Measurements from ENCODE around the gene ALS2. TPM values are rescaled to one million over a fixed set of nuclear protein-coding genes. Genes with fewer than 3 reads are reported as not detected.

ALS2 gene
- total RNA-seq, 2 donors from 2014 or later, result 14.8 to 16.3 TPM

- Histone ChIP-seq H3K36me3 (no peaks in the 10 kb centered on the region), H3K4me1 (replicated peaks) (no peaks in the 10 kb centered on the region), H3K4me3 (no peak overlapping the region), H3K9me3 (no peaks in the 10 kb centered on the region), H3K27me3 (replicated peaks; ENCODE audit: insufficient read depth) (no peaks in the 10 kb centered on the region), H3K27ac (no peak overlapping the region)
- TF ChIP-seq POLR2AphosphoS5 (IDR thresholded peaks at IDR 0.05) (no peak), CTCF (IDR thresholded peaks at IDR 0.05) (no peak), POLR2A (IDR thresholded peaks at IDR 0.05) (no peak)
- WGBS, result 98% methylated on average over 1 of the region's 1 CpG
- DNase-seq (ENCODE audit: low spot score), result no peak
- intact Hi-C loops (cut with DNase I), result no loop called here
These were observed 21.2 kb downstream of the ALS2 start for GRCh38 chr2:201759567-201759966.

- intact Hi-C loops (cut with DNase I), result no loop called here
- H3K4me3 ChIP-seq, result no peak overlapping the region
- TF ChIP-seq POLR2A (IDR thresholded peaks at IDR 0.05) (no peak), CTCF (IDR thresholded peaks at IDR 0.05) (no peak), POLR2AphosphoS5 (IDR thresholded peaks at IDR 0.05) (no peak)
- no peak for DNase-seq (ENCODE audit: low spot score)
- no peaks in the 10 kb centered on the region for H3K9me3 ChIP-seq
- no peak overlapping the region for H3K27ac ChIP-seq
- no peaks in the 10 kb centered on the region for H3K27me3 ChIP-seq (replicated peaks; ENCODE audit: insufficient read depth)
- H3K36me3 ChIP-seq, result no peaks in the 10 kb centered on the region
- no peaks in the 10 kb centered on the region for H3K4me1 ChIP-seq (replicated peaks)
- WGBS, result 69% methylated on average over 3 of the region's 3 CpGs
These were observed 21.9 kb downstream of the ALS2 start for GRCh38 chr2:201758873-201759272.

- H3K27ac ChIP-seq, result no peak overlapping the region
- intact Hi-C loops (cut with DNase I), result no loop called here
- no peak for DNase-seq (ENCODE audit: low spot score)
- WGBS, result 0% methylated on average over 1 of the region's 1 CpG
- H3K9me3 ChIP-seq, result no peaks in the 10 kb centered on the region
- no peaks in the 10 kb centered on the region for H3K4me1 ChIP-seq (replicated peaks)
- H3K36me3 ChIP-seq, result no peaks in the 10 kb centered on the region
- TF ChIP-seq CTCF (IDR thresholded peaks at IDR 0.05), result no peak
- TF ChIP-seq POLR2A (IDR thresholded peaks at IDR 0.05), result no peak
- no peak overlapping the region for H3K4me3 ChIP-seq
- H3K27me3 ChIP-seq (replicated peaks; ENCODE audit: insufficient read depth), result no peaks in the 10 kb centered on the region
These were observed 22.5 kb downstream of the ALS2 start for GRCh38 chr2:201758234-201758633.

- no peak for DNase-seq (ENCODE audit: low spot score)
- Histone ChIP-seq H3K9me3 (no peaks in the 10 kb centered on the region), H3K36me3 (no peaks in the 10 kb centered on the region), H3K4me3 (no peak overlapping the region), H3K27me3 (replicated peaks; ENCODE audit: insufficient read depth) (no peaks in the 10 kb centered on the region), H3K27ac (no peak overlapping the region), H3K4me1 (replicated peaks) (no peaks in the 10 kb centered on the region)
- intact Hi-C loops (cut with DNase I), result no loop called here
- TF ChIP-seq POLR2A (IDR thresholded peaks at IDR 0.05), result no peak
- no peak for TF ChIP-seq POLR2AphosphoS5 (IDR thresholded peaks at IDR 0.05)
- TF ChIP-seq CTCF (IDR thresholded peaks at IDR 0.05), result no peak
- 87% methylated on average over 6 of the region's 6 CpGs for WGBS
These were observed 25.9 kb downstream of the ALS2 start for GRCh38 chr2:201754717-201755415.

- intact Hi-C loops (cut with DNase I), result no loop called here
- WGBS, result 70% methylated on average over 5 of the region's 5 CpGs
- Histone ChIP-seq H3K27me3 (replicated peaks; ENCODE audit: insufficient read depth) (no peaks in the 10 kb centered on the region), H3K36me3 (no peaks in the 10 kb centered on the region), H3K9me3 (no peaks in the 10 kb centered on the region), H3K4me3 (no peak overlapping the region), H3K27ac (no peak overlapping the region), H3K4me1 (replicated peaks) (no peaks in the 10 kb centered on the region)
- TF ChIP-seq POLR2AphosphoS5 (IDR thresholded peaks at IDR 0.05) (no peak), POLR2A (IDR thresholded peaks at IDR 0.05) (no peak), CTCF (IDR thresholded peaks at IDR 0.05) (no peak)
- no peak for DNase-seq (ENCODE audit: low spot score)
These were observed 29.2 kb downstream of the ALS2 start for GRCh38 chr2:201751566-201751965.

All from prostate gland (tissue), 2 donors.